RWPE2 (cell line): ENCODE results near the gene PSME3IP1.

Source experiments
- ATAC-seq: fragments of 200-7000 bp; cut with Tn5 transposase; 3 replicates; pipeline ENCODE4 v1.9.1; 2021; ENCODE audit warnings: low read depth
- DNase-seq: peaks from one replicate; pipeline ENCODE4 v3.0.0-alpha.2; 2020; ENCODE audit warnings: low spot score
- H3K27ac ChIP-seq: fragments of 450-650 bp; 2 replicates; pipeline ENCODE4 v1.5.1; 2017; ENCODE audit warnings: mild to moderate bottlenecking; ENCODE audit not compliant: poor library complexity, severe bottlenecking
- H3K27me3 ChIP-seq: fragments of 250-450 bp; sonication (Bioruptor Pico); 2 replicates; pipeline ENCODE4 v1.5.1; 2021; ENCODE audit warnings: mild to moderate bottlenecking, moderate library complexity; ENCODE audit not compliant: insufficient read depth, poor library complexity, severe bottlenecking
- H3K36me3 ChIP-seq: fragments of 250-450 bp; sonication (Bioruptor Pico); 2 replicates; pipeline ENCODE4 v1.5.1; 2020; ENCODE audit warnings: low read depth, mild to moderate bottlenecking, moderate library complexity
- H3K4me1 ChIP-seq: fragments of 250-450 bp; sonication (Bioruptor Pico); 2 replicates; pipeline ENCODE4 v1.5.1; 2021; ENCODE audit warnings: mild to moderate bottlenecking, moderate library complexity; ENCODE audit not compliant: insufficient read depth, poor library complexity, severe bottlenecking
- H3K4me3 ChIP-seq: fragments of 250-450 bp; sonication (Bioruptor Pico); 2 replicates; pipeline ENCODE4 v1.5.1; 2021; ENCODE audit warnings: mild to moderate bottlenecking, moderate library complexity; ENCODE audit not compliant: severe bottlenecking
- H3K9me3 ChIP-seq: fragments of 250-450 bp; sonication (Bioruptor Pico); 2 replicates; pipeline ENCODE4 v1.5.1; 2021; ENCODE audit warnings: mild to moderate bottlenecking, moderate library complexity; ENCODE audit not compliant: severe bottlenecking
- TF ChIP-seq, protein P1 (sequence below): fragments of 450-650 bp; IDR thresholded peaks from one replicate; pipeline ENCODE4 v1.5.1; 2017; ENCODE audit warnings: mild to moderate bottlenecking, moderate library complexity; ENCODE audit not compliant: poor library complexity, severe bottlenecking

Gene PSME3IP1

GRCh38 chr16:57127836-57128235 is 58.0 kb downstream of the PSME3IP1 start:
- no peaks in the 10 kb centered on the region for H3K9me3 ChIP-seq
- no peak overlapping the region for H3K4me3 ChIP-seq
- TF ChIP-seq, protein P1, sequence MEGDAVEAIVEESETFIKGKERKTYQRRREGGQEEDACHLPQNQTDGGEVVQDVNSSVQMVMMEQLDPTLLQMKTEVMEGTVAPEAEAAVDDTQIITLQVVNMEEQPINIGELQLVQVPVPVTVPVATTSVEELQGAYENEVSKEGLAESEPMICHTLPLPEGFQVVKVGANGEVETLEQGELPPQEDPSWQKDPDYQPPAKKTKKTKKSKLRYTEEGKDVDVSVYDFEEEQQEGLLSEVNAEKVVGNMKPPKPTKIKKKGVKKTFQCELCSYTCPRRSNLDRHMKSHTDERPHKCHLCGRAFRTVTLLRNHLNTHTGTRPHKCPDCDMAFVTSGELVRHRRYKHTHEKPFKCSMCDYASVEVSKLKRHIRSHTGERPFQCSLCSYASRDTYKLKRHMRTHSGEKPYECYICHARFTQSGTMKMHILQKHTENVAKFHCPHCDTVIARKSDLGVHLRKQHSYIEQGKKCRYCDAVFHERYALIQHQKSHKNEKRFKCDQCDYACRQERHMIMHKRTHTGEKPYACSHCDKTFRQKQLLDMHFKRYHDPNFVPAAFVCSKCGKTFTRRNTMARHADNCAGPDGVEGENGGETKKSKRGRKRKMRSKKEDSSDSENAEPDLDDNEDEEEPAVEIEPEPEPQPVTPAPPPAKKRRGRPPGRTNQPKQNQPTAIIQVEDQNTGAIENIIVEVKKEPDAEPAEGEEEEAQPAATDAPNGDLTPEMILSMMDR: no peak
- DNase-seq: no peak
- ATAC-seq: no peak
- H3K4me1 ChIP-seq: no peaks in the 10 kb centered on the region
- no peak overlapping the region for H3K27ac ChIP-seq
- no peaks in the 10 kb centered on the region for H3K27me3 ChIP-seq
- no peaks in the 10 kb centered on the region for H3K36me3 ChIP-seq

- no peaks in the 10 kb centered on the region for H3K4me1 ChIP-seq
- DNase-seq (no peak), ATAC-seq (no peak)
- no peak overlapping the region for H3K4me3 ChIP-seq
- no peak overlapping the region for H3K27ac ChIP-seq
- H3K9me3 ChIP-seq: no peaks in the 10 kb centered on the region
- TF ChIP-seq, protein P1: no peak
- no peaks in the 10 kb centered on the region for H3K27me3 ChIP-seq
- no peaks in the 10 kb centered on the region for H3K36me3 ChIP-seq
These were observed 58.6 kb downstream of the PSME3IP1 start for GRCh38 chr16:57127037-57127763.

GRCh38 chr16:57126411-57126810 is 59.4 kb downstream of the PSME3IP1 start:
- no peaks in the 10 kb centered on the region for H3K27me3 ChIP-seq

DNA sequence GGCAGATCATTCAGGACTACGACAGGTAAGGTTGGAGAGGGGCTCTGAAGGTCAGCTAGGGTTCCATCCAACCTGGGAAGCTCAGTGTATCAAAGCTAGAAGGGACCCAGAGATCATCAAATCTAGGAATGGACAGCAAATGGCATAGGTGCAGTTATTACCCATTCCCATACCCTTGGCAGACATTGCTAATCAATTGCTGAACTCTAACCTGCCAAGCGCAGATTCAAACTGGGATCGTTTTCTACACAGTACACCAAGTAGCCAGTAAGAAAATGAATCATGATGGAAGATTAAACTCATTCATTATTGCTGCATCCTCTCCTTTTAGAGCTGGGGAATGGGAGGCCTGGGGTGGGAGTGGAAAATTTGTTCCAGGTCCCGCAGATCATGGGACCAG is 59.9 kb downstream of the PSME3IP1 start:
- Histone ChIP-seq H3K27ac (no peak overlapping the region), H3K4me1 (no peaks in the 10 kb centered on the region), H3K9me3 (no peaks in the 10 kb centered on the region), H3K4me3 (no peak overlapping the region), H3K36me3 (peaks cover 8% of the 10 kb centered on the region; the same call in 1 of the 2 replicates), H3K27me3 (no peaks in the 10 kb centered on the region)
- DNase-seq: no peak
- TF ChIP-seq, protein P1: no peak
- ATAC-seq: no peak

More at GRCh38 chr16:57126411-57126810, 59.4 kb downstream of the PSME3IP1 start:
- Histone ChIP-seq H3K27ac (no peak overlapping the region), H3K36me3 (peaks cover 7% of the 10 kb centered on the region; the same call in 1 of the 2 replicates), H3K9me3 (no peaks in the 10 kb centered on the region), H3K4me3 (no peak overlapping the region), H3K4me1 (no peaks in the 10 kb centered on the region)
- TF ChIP-seq, protein P1: no peak
- ATAC-seq (no peak), DNase-seq (no peak)

DNA sequence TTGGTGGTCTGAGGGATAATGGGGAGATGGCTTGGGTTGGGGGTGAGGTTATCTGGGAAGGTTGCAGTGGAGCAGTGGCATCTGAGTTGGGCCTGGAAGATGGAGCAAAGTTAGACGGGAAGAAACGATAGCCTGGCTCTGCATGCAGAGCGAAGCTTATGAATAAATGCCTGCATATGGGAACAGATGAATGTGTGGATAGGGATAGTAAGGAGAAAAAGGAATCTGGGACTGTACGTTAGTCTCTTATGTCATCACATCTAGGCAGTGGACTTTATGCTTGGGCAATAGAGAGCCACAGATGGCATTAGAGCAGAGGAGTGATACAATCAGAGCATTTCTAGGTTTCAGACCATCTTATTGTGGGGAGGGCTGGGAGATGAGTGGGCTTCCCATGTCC is 60.5 kb downstream of the PSME3IP1 start:
- H3K4me1 ChIP-seq: no peaks in the 10 kb centered on the region
- TF ChIP-seq, protein P1: no peak
- ATAC-seq: no peak
- H3K27me3 ChIP-seq: no peaks in the 10 kb centered on the region
- peaks cover 8% of the 10 kb centered on the region; the same call in 1 of the 2 replicates for H3K36me3 ChIP-seq
- DNase-seq: no peak
- no peak overlapping the region for H3K27ac ChIP-seq
- no peaks in the 10 kb centered on the region for H3K9me3 ChIP-seq
- no peak overlapping the region for H3K4me3 ChIP-seq
